ENCODE results near the gene TFR2.

The TFR2 gene

GRCh38 chr7:100613412-100614175 lies 27.8 kb downstream of the TFR2 start:
- DNase-seq (ENCODE audit: low read depth in 2 of 2, low spot score in 1 of 2), result no peak

GRCh38 chr7:100612730-100613390 lies 28.5 kb downstream of the TFR2 start:
- DNase-seq (ENCODE audit: low read depth in 2 of 2, low spot score in 1 of 2), result no peak

- peak; percentile 94 to 95 for DNase-seq (ENCODE audit: low read depth in 2 of 2, low spot score in 1 of 2)
Observed at GRCh38 chr7:100611983-100612729, 29.2 kb downstream of the TFR2 start, which contains the start of gene MOSPD3. TSS of gene MOSPD3 (plus strand) at chr7:100612540. CDS start at chr7:100612792, 252 bp downstream.

GRCh38 chr7:100609958-100610357 lies 31.4 kb downstream of the TFR2 start:
- no peak for DNase-seq (ENCODE audit: low read depth in 2 of 2, low spot score in 1 of 2)

GRCh38 chr7:100607111-100607510 lies 34.2 kb downstream of the TFR2 start:
- DNase-seq (ENCODE audit: low read depth in 2 of 2, low spot score in 1 of 2), result no peak

GRCh38 chr7:100606313-100606712 lies 35.0 kb downstream of the TFR2 start:
- no peak for DNase-seq (ENCODE audit: low read depth in 2 of 2, low spot score in 1 of 2)

GRCh38 chr7:100604976-100605911 lies 36.1 kb downstream of the TFR2 start:
- DNase-seq (ENCODE audit: low read depth in 2 of 2, low spot score in 1 of 2), result no peak

- peak; percentile 27 to 66 for DNase-seq (ENCODE audit: low read depth in 2 of 2, low spot score in 1 of 2)
Observed at GRCh38 chr7:100604028-100604975, 37.0 kb downstream of the TFR2 start.

GRCh38 chr7:100603726-100604027 lies 37.7 kb downstream of the TFR2 start:
- no peak for DNase-seq (ENCODE audit: low read depth in 2 of 2, low spot score in 1 of 2)

GRCh38 chr7:100602889-100603725 lies 38.2 kb downstream of the TFR2 start:
- DNase-seq (ENCODE audit: low read depth in 2 of 2, low spot score in 1 of 2), result no peak

GRCh38 chr7:100600730-100601038 lies 40.7 kb downstream of the TFR2 start:
- DNase-seq (ENCODE audit: low read depth in 2 of 2, low spot score in 1 of 2), result no peak

GRCh38 chr7:100599911-100600729 lies 41.2 kb downstream of the TFR2 start:
- no peak for DNase-seq (ENCODE audit: low read depth in 2 of 2, low spot score in 1 of 2)

- DNase-seq (ENCODE audit: low read depth in 2 of 2, low spot score in 1 of 2), result no peak
Observed at GRCh38 chr7:100598425-100598824, 42.9 kb downstream of the TFR2 start.

GRCh38 chr7:100595188-100595587 lies 46.2 kb downstream of the TFR2 start:
- no peak for DNase-seq (ENCODE audit: low read depth in 2 of 2, low spot score in 1 of 2)

- no peak for DNase-seq (ENCODE audit: low read depth in 2 of 2, low spot score in 1 of 2)
Observed at GRCh38 chr7:100591596-100591995, 49.8 kb downstream of the TFR2 start.

GRCh38 chr7:100590077-100590737 lies 51.1 kb downstream of the TFR2 start:
- DNase-seq (ENCODE audit: low read depth in 2 of 2, low spot score in 1 of 2), result no peak

GRCh38 chr7:100589341-100589947 lies 51.9 kb downstream of the TFR2 start:
- no peak for DNase-seq (ENCODE audit: low read depth in 2 of 2, low spot score in 1 of 2)
